ENCODE results near the gene CBX1.

Gene CBX1

GRCh38 chr17:48052956-48053757 is 48.1 kb downstream of the CBX1 start:
- peak overlapping the region; percentile 76 for H3K27ac ChIP-seq (ENCODE audit: poor library complexity, severe bottlenecking)
- H3K9me3 ChIP-seq (ENCODE audit: severe bottlenecking) = no peaks in the 10 kb centered on the region
- ATAC-seq (ENCODE audit: low read depth) (no peak), DNase-seq (ENCODE audit: low spot score) (no peak)
- no peak overlapping the region for H3K4me3 ChIP-seq (ENCODE audit: severe bottlenecking)
- peaks cover 64% of the 10 kb centered on the region for H3K36me3 ChIP-seq (ENCODE audit: low read depth)
- no peaks in the 10 kb centered on the region for H3K27me3 ChIP-seq (ENCODE audit: insufficient read depth, poor library complexity, severe bottlenecking)
- peaks cover 58% of the 10 kb centered on the region for H3K4me1 ChIP-seq (ENCODE audit: insufficient read depth, poor library complexity, severe bottlenecking)
- TF ChIP-seq CTCF (IDR thresholded peaks at IDR 0.05; ENCODE audit: poor library complexity, severe bottlenecking) = no peak

- TF ChIP-seq CTCF (IDR thresholded peaks at IDR 0.05; ENCODE audit: poor library complexity, severe bottlenecking) = no peak
- peaks cover 54% of the 10 kb centered on the region for H3K36me3 ChIP-seq (ENCODE audit: low read depth)
- peak overlapping the region; percentile 76 for H3K27ac ChIP-seq (ENCODE audit: poor library complexity, severe bottlenecking)
- DNase-seq (ENCODE audit: low spot score) = no peak
- H3K27me3 ChIP-seq (ENCODE audit: insufficient read depth, poor library complexity, severe bottlenecking) = no peaks in the 10 kb centered on the region
- no peak overlapping the region for H3K4me3 ChIP-seq (ENCODE audit: severe bottlenecking)
- ATAC-seq (ENCODE audit: low read depth) = no peak
- peaks cover 61% of the 10 kb centered on the region for H3K4me1 ChIP-seq (ENCODE audit: insufficient read depth, poor library complexity, severe bottlenecking)
- H3K9me3 ChIP-seq (ENCODE audit: severe bottlenecking) = no peaks in the 10 kb centered on the region
Observed at GRCh38 chr17:48051706-48052486, 49.4 kb downstream of the CBX1 start.

- peaks cover 67% of the 10 kb centered on the region for H3K4me1 ChIP-seq (ENCODE audit: insufficient read depth, poor library complexity, severe bottlenecking)
- ATAC-seq (ENCODE audit: low read depth) = no peak
- H3K27me3 ChIP-seq (ENCODE audit: insufficient read depth, poor library complexity, severe bottlenecking) = no peaks in the 10 kb centered on the region
- H3K36me3 ChIP-seq (ENCODE audit: low read depth) = peaks cover 53% of the 10 kb centered on the region
- H3K4me3 ChIP-seq (ENCODE audit: severe bottlenecking) = no peak overlapping the region
- no peak for DNase-seq (ENCODE audit: low spot score)
- TF ChIP-seq CTCF (IDR thresholded peaks at IDR 0.05; ENCODE audit: poor library complexity, severe bottlenecking) = no peak
- H3K9me3 ChIP-seq (ENCODE audit: severe bottlenecking) = no peaks in the 10 kb centered on the region
- H3K27ac ChIP-seq (ENCODE audit: poor library complexity, severe bottlenecking) = peak overlapping the region; percentile 76
Observed at GRCh38 chr17:48051283-48051682, 50.0 kb downstream of the CBX1 start.

- no peaks in the 10 kb centered on the region for H3K27me3 ChIP-seq (ENCODE audit: insufficient read depth, poor library complexity, severe bottlenecking)
- peak; percentile 97 for DNase-seq (ENCODE audit: low spot score)
- H3K9me3 ChIP-seq (ENCODE audit: severe bottlenecking) = no peaks in the 10 kb centered on the region
- peak overlapping the region; percentile 80 for H3K4me3 ChIP-seq (ENCODE audit: severe bottlenecking)
- peak overlapping the region; percentile 76 for H3K27ac ChIP-seq (ENCODE audit: poor library complexity, severe bottlenecking)
- ATAC-seq (ENCODE audit: low read depth) = peak; percentile 65
- H3K4me1 ChIP-seq (ENCODE audit: insufficient read depth, poor library complexity, severe bottlenecking) = peaks cover 60% of the 10 kb centered on the region
- peaks cover 37% of the 10 kb centered on the region for H3K36me3 ChIP-seq (ENCODE audit: low read depth)
- no peak for TF ChIP-seq CTCF (IDR thresholded peaks at IDR 0.05; ENCODE audit: poor library complexity, severe bottlenecking)
Observed at GRCh38 chr17:48048384-48049126, 52.7 kb downstream of the CBX1 start.
